ENCODE measurements around the gene SMAD3. TPM values are rescaled to one million over a fixed set of nuclear protein-coding genes. Genes with fewer than 3 reads are reported as not detected.

The SMAD3 gene
- total RNA-seq, 2 donors from 2014 or later = 30.6 to 45.4 TPM

DNA sequence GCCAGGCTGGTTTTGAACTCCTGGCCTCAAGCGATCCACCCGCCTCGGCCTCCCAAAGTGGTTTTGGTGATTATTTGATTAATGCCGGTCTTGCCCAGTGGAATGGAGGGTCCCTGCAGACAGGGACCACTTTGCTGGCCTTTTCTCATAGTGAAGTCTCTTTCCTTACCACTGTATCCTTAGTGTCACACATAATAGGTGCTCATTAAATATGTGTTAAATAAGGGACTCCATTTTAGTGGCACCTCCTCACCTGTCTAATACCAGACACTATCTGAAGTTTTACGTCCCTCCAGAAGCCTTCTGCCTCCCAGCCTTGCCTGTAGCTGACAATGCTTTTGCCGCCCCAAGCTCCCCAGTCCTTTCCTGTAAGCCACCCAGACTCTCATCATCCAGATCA lies 97.8 kb downstream of the SMAD3 start:
- DNase-seq (ENCODE audit: low spot score) = no peak
- intact Hi-C loops (cut with DNase I) = no loop called here
- no peaks in the 10 kb centered on the region for H3K9me3 ChIP-seq
- peaks cover 1% of the 10 kb centered on the region for H3K4me1 ChIP-seq (replicated peaks)
- H3K27ac ChIP-seq = no peak overlapping the region
- no peak overlapping the region for H3K4me3 ChIP-seq
- no peaks in the 10 kb centered on the region for H3K36me3 ChIP-seq
- TF ChIP-seq POLR2A (IDR thresholded peaks at IDR 0.05) = no peak
- no peak for TF ChIP-seq POLR2AphosphoS5 (IDR thresholded peaks at IDR 0.05)
- TF ChIP-seq, protein P1, sequence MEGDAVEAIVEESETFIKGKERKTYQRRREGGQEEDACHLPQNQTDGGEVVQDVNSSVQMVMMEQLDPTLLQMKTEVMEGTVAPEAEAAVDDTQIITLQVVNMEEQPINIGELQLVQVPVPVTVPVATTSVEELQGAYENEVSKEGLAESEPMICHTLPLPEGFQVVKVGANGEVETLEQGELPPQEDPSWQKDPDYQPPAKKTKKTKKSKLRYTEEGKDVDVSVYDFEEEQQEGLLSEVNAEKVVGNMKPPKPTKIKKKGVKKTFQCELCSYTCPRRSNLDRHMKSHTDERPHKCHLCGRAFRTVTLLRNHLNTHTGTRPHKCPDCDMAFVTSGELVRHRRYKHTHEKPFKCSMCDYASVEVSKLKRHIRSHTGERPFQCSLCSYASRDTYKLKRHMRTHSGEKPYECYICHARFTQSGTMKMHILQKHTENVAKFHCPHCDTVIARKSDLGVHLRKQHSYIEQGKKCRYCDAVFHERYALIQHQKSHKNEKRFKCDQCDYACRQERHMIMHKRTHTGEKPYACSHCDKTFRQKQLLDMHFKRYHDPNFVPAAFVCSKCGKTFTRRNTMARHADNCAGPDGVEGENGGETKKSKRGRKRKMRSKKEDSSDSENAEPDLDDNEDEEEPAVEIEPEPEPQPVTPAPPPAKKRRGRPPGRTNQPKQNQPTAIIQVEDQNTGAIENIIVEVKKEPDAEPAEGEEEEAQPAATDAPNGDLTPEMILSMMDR (IDR thresholded peaks at IDR 0.05) = no peak
- no peaks in the 10 kb centered on the region for H3K27me3 ChIP-seq (replicated peaks; ENCODE audit: insufficient read depth)
- WGBS = 96% methylated on average over 6 of the region's 6 CpGs

DNA sequence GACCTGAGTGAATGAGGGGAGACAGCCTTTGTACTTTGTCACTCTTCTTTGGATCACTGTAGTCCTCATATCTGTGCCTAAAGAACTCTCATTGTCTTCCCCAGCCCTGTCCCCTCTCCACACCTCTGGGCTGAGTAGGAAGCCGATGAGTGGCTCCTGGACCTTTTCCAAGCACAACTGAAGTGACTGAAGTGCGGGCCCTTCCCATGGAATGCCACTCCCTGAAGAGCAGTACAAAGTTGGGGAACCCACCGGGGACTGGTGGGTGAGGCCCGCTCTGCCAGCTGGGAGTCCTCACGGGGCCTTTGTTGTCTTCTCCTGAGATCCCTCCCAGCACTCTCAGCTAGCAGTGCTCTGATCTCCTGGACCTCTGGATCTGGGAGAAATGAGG lies 99.0 kb downstream of the SMAD3 start:
- H3K9me3 ChIP-seq = no peaks in the 10 kb centered on the region
- H3K36me3 ChIP-seq = peaks cover 0 to 3% of the 10 kb centered on the region in 2 donors
- intact Hi-C loops (cut with DNase I) = no loop called here
- WGBS = 56% methylated on average over 5 of the region's 5 CpGs
- no peaks in the 10 kb centered on the region for H3K27me3 ChIP-seq (replicated peaks; ENCODE audit: insufficient read depth)
- DNase-seq (ENCODE audit: low spot score) = no peak
- no peak for TF ChIP-seq POLR2AphosphoS5 (IDR thresholded peaks at IDR 0.05)
- no peak for TF ChIP-seq POLR2A (IDR thresholded peaks at IDR 0.05)
- TF ChIP-seq, protein P1 (IDR thresholded peaks at IDR 0.05) = no peak
- no peak overlapping the region for H3K4me3 ChIP-seq
- no peaks in the 10 kb centered on the region for H3K4me1 ChIP-seq (replicated peaks)
- H3K27ac ChIP-seq = no peak overlapping the region

DNA sequence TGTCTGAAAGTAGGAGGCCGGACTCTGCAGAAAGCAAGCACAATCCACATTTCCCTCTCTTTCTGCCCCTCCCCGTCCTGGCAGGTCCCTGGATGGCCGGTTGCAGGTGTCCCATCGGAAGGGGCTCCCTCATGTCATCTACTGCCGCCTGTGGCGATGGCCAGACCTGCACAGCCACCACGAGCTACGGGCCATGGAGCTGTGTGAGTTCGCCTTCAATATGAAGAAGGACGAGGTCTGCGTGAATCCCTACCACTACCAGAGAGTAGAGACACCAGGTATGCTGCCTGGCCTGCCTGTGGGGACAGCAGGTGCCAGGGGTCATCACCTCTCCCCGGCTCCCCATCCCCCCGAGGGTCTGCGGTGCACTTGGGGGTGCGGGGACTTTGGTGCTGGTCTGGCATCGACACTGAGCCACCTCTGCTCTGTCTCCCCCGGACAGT lies 99.4 kb downstream of the SMAD3 start:
- intact Hi-C loops (cut with DNase I) = no loop called here
- Histone ChIP-seq H3K27me3 (replicated peaks; ENCODE audit: insufficient read depth) (no peaks in the 10 kb centered on the region), H3K9me3 (no peaks in the 10 kb centered on the region), H3K36me3 (peaks cover 0 to 3% of the 10 kb centered on the region in 2 donors), H3K27ac (no peak overlapping the region), H3K4me3 (no peak overlapping the region), H3K4me1 (replicated peaks) (no peaks in the 10 kb centered on the region)
- WGBS = 88% methylated on average over 14 of the region's 17 CpGs
- DNase-seq (ENCODE audit: low spot score) = no peak
- TF ChIP-seq, protein P1 (IDR thresholded peaks at IDR 0.05) = no peak
- TF ChIP-seq POLR2AphosphoS5 (IDR thresholded peaks at IDR 0.05) = no peak
- no peak for TF ChIP-seq POLR2A (IDR thresholded peaks at IDR 0.05)

DNA sequence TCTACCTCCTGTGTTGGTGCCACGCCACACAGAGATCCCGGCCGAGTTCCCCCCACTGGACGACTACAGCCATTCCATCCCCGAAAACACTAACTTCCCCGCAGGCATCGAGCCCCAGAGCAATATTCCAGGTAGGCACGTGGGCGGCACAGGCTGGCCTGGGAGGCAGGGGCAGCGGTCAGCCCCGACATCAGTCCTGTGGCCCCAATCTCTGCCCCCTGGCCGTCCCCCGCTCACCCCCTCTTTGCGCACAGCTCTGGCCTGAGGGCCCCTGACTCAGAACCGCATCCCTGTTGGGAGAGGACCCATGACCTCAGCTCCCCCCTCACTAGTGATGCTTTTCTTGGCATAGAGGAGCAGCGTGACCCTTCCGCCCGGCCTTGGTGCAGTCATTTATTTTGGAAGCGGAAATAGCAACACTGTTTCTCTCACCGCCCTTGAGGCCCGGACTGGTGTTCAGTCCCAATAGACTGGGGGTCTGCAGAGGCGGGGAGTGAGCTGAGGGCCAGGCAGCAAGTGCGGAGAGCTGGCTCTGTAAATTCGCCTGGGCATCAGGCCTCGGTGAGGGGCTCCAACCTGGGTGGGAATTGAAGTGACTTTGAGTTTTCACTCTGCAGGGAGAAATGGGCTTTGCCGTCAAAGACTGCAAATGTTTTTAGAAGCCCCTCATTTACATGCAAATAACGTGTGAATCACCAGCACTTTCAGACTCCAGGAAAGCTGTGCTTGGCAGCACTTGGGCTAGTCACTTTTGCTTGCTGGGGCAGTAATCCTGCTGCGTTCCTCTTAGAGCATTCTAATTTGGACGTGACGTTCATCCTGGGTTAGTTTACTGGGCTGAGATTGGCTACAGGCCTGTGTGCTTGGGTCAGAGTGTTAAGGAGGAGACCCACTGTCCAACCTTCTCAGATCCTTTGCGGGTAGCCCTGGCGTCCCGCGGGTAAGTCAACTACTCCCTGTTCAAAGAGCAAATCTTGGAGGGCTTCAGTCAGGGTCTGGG lies 100.2 kb downstream of the SMAD3 start:
- TF ChIP-seq POLR2AphosphoS5 (IDR thresholded peaks at IDR 0.05) (no peak), POLR2A (IDR thresholded peaks at IDR 0.05) (no peak)
- TF ChIP-seq, protein P1 (IDR thresholded peaks at IDR 0.05) = no peak
- no peak for DNase-seq (ENCODE audit: low spot score)
- Histone ChIP-seq H3K4me1 (replicated peaks) (no peaks in the 10 kb centered on the region), H3K27ac (no peak overlapping the region), H3K4me3 (no peak overlapping the region), H3K27me3 (replicated peaks; ENCODE audit: insufficient read depth) (no peaks in the 10 kb centered on the region), H3K36me3 (peaks cover 0 to 3% of the 10 kb centered on the region in 2 donors), H3K9me3 (no peaks in the 10 kb centered on the region)
- 75% methylated on average over 34 of the region's 34 CpGs for WGBS
- intact Hi-C loops (cut with DNase I) = no loop called here

All from prostate gland (tissue), 2 donors.